Breast epithelium (tissue), 4 donors: ENCODE data around the gene CALY. TPM values are rescaled to one million over a fixed set of nuclear protein-coding genes. Genes with fewer than 3 reads are reported as not detected.

ENCODE experiments used
- DNase-seq, 2 donors: peaks; one replicate each; pipeline ENCODE4 v3.0.0-alpha.2; 2019; ENCODE audit warnings: low spot score in 2 of 2
- H3K27ac ChIP-seq, 2 donors: fragments of 200-600 bp; sonication (generic) in 1 of 2; one replicate each; pipeline ENCODE4 v1.5.1; 2016 to 2019; ENCODE audit warnings: mild to moderate bottlenecking in 1 of 2
- H3K27me3 ChIP-seq, 2 donors: fragments of 200-600 bp; sonication (generic) in 1 of 2; one replicate each; pipeline versions ENCODE4 v1.5.1 to v1.6.0; 2017 to 2019; ENCODE audit warnings: control low read depth in 1 of 2, mild to moderate bottlenecking in 1 of 2
- H3K36me3 ChIP-seq: fragments of 200-600 bp; one replicate; pipeline ENCODE4 v1.5.1; 2019
- H3K4me1 ChIP-seq, 2 donors: fragments of 200-600 bp; sonication (generic); one replicate each; pipeline ENCODE4 v1.5.1; 2016 to 2019; ENCODE audit warnings: control low read depth in 1 of 2
- H3K4me3 ChIP-seq, 3 donors: fragments of 200-600 bp; sonication (generic); 1 replicate in 2 of 3; 2 replicates in 1 of 3; pipeline ENCODE4 v1.5.1; 2016 to 2019; ENCODE audit warnings: mild to moderate bottlenecking in 3 of 3, moderate library complexity in 2 of 3
- H3K9me3 ChIP-seq, 2 donors: fragments of 200-600 bp; sonication (generic) in 1 of 2; one replicate each; pipeline ENCODE4 v1.5.1; 2016 to 2019; ENCODE audit warnings: control low read depth in 1 of 2
- POLR2A ChIP-seq: fragments of 450-650 bp; IDR thresholded peaks from one replicate; pipeline ENCODE4 v1.6.1; 2016; ENCODE audit warnings: antibody characterized with exemption, mild to moderate bottlenecking, moderate library complexity
- POLR2AphosphoS5 ChIP-seq, 3 donors: sonication (generic); formaldehyde crosslinking; IDR thresholded peaks; one replicate each; pipeline ENCODE4 v1.6.1; 2017; ENCODE audit warnings: antibody characterized with exemption in 3 of 3
- intact Hi-C: fragments of 100-400 bp; cut with DNase I; formaldehyde crosslinking; loops from one replicate; pipeline ENCODE4 v1.15.1; 2023; ENCODE audit warnings: low total_unique reads
- total RNA-seq, 3 donors: library from RNA; depleted of rRNA; stranded (reverse); fragments of >200 nt; gene quantifications; one replicate each; pipeline ENCODE4 v1.1.0, GENCODE V29; 2016
- TF ChIP-seq, protein P1 (sequence below), 3 donors: fragments of 450-650 bp; IDR thresholded peaks; one replicate each; pipeline ENCODE4 v1.5.1; 2016 to 2017; ENCODE audit warnings: antibody characterized with exemption in 3 of 3, mild to moderate bottlenecking in 3 of 3, moderate library complexity in 3 of 3

CALY gene, protein sequence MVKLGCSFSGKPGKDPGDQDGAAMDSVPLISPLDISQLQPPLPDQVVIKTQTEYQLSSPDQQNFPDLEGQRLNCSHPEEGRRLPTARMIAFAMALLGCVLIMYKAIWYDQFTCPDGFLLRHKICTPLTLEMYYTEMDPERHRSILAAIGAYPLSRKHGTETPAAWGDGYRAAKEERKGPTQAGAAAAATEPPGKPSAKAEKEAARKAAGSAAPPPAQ
- under 1 TPM in 1 of 3 donors, not detected in 2; 0.66 TPM for total RNA-seq

DNA sequence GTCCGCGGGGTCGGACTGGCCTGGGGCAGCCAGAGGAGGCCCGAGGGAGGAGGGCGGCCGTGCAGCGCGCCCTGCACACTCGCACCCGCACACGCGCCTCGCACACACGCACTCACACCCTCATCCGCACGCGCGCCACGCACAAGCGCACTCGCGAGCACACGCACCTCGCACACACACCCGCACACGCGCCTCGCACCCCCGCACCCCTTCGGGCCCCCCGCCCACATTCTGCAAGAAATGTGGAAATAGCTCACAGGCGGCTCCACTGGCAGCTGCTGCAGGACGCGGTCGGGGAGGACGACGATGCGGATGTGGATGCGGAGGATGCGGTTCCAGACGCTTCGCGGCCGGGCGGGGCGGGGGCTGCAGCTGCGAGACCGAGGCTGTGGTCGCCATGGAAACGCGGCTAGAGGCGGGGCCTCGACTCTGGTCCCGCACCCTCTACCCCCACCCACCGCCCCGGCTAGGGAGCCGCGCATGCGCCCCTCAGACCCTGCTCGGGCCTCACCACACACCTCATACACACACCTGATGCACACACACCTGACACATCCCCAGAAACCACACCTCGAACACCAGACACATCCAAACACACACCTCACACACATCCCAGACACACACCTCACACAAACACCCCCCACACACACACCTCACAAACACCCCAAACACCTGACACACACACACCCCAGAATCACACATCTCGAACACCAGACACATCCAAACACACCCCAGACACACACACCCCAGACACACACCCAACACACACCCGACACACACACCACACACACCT, at the start of gene CALY:
Gene CALY (minus strand): TSS at position 320 of the 793 bp plus-strand sequence. CDS start 7,907 bp downstream, outside the sequence.
- H3K27me3 ChIP-seq, result peaks cover 18 to 84% of the 10 kb centered on the region in 2 donors
- DNase-seq, result no peak
- no peak within 1 kb of the TSS for H3K27ac ChIP-seq
- H3K4me3 ChIP-seq, result peak within 1 kb of the TSS; percentile 24 to 66 (median 44)
- H3K9me3 ChIP-seq, result no peaks in the 10 kb centered on the region
- peaks cover 7 to 8% of the 10 kb centered on the region in 2 donors for H3K4me1 ChIP-seq
- H3K36me3 ChIP-seq, result no peaks in the 10 kb centered on the region
- TF ChIP-seq POLR2AphosphoS5 (IDR thresholded peaks at IDR 0.05) (no peak), POLR2A (no peak)
- TF ChIP-seq, protein P1, sequence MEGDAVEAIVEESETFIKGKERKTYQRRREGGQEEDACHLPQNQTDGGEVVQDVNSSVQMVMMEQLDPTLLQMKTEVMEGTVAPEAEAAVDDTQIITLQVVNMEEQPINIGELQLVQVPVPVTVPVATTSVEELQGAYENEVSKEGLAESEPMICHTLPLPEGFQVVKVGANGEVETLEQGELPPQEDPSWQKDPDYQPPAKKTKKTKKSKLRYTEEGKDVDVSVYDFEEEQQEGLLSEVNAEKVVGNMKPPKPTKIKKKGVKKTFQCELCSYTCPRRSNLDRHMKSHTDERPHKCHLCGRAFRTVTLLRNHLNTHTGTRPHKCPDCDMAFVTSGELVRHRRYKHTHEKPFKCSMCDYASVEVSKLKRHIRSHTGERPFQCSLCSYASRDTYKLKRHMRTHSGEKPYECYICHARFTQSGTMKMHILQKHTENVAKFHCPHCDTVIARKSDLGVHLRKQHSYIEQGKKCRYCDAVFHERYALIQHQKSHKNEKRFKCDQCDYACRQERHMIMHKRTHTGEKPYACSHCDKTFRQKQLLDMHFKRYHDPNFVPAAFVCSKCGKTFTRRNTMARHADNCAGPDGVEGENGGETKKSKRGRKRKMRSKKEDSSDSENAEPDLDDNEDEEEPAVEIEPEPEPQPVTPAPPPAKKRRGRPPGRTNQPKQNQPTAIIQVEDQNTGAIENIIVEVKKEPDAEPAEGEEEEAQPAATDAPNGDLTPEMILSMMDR (IDR thresholded peaks at IDR 0.05), result no peak
- intact Hi-C loops, result no loop called here

DNA sequence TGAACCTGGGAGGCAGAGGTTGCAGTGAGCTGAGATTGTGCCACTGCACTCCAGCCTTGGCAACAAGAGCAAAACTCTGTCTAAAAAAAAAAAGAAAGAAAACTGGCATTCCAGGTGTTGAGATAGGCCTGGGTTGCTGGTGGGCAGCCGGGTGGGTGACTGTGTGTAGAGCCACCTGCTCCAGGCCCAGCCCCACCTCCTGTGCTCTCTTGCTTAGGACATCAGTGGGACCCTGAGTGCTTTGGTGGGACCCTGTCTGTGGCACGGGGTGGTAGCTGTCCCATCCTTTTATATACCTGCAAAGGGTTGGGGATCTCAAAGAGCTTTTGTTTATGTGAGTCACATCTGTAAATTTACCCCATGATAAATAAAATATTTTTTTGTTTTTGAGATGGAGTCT, 48.5 kb upstream of the CALY start:
- Histone ChIP-seq H3K4me3 (no peak overlapping the region), H3K4me1 (no peaks in the 10 kb centered on the region), H3K27me3 (no peaks in the 10 kb centered on the region), H3K36me3 (no peaks in the 10 kb centered on the region), H3K27ac (no peak overlapping the region), H3K9me3 (no peaks in the 10 kb centered on the region)
- no peak for DNase-seq
- TF ChIP-seq POLR2A (no peak), POLR2AphosphoS5 (IDR thresholded peaks at IDR 0.05) (no peak)
- TF ChIP-seq, protein P1 (IDR thresholded peaks at IDR 0.05), result no peak
- intact Hi-C loops, result no loop called here

DNA sequence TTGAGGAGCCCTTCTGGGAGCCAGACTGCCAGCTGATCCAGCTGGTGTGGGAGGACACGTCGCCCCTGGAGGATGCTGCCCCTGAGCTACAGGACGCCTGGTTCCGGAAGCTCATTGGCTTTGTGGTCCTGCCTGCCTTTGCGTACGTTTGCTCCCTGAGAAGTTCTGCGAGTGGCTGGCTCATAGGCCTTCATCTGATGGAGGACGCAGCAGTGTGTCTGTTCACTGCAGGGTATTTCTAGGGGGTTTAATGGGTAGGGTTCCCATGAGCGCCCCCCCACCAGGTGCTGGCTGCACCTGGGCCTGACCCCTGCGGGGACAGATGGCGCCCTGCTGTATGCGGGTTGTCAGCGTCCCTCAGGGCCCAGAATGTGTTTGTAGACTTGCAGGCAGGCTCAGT, 47.4 kb upstream of the CALY start:
- no peaks in the 10 kb centered on the region for H3K9me3 ChIP-seq
- no peaks in the 10 kb centered on the region for H3K27me3 ChIP-seq
- H3K36me3 ChIP-seq, result no peaks in the 10 kb centered on the region
- H3K27ac ChIP-seq, result no peak overlapping the region
- no peak overlapping the region for H3K4me3 ChIP-seq
- TF ChIP-seq POLR2A (no peak), POLR2AphosphoS5 (IDR thresholded peaks at IDR 0.05) (no peak)
- TF ChIP-seq, protein P1 (IDR thresholded peaks at IDR 0.05), result no peak
- DNase-seq, result no peak
- intact Hi-C loops, result no loop called here
- H3K4me1 ChIP-seq, result no peaks in the 10 kb centered on the region

DNA sequence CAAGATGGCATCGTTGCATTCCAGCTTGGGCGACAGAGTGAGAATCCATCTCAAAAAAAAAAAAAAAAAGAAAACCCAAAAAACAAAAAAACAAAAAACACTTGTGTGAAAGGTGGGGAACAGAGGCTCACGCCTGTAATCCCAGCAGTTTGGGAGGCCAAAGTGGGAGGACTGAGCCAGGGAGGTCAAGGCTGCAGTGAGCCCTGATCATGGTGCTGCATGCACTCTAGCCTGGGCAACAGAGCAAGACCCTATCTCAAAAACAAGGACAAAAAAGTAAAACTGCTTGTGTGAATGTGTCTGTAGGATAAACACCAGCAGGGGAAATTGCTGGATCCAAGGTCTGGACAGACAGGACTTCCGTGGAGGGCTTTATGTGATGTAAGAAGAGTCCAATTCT, 46.9 kb upstream of the CALY start:
- Histone ChIP-seq H3K4me1 (no peaks in the 10 kb centered on the region), H3K27ac (no peak overlapping the region), H3K9me3 (no peaks in the 10 kb centered on the region), H3K36me3 (no peaks in the 10 kb centered on the region), H3K27me3 (no peaks in the 10 kb centered on the region), H3K4me3 (no peak overlapping the region)
- TF ChIP-seq POLR2AphosphoS5 (IDR thresholded peaks at IDR 0.05), result no peak
- TF ChIP-seq POLR2A, result no peak
- TF ChIP-seq, protein P1 (IDR thresholded peaks at IDR 0.05), result no peak
- intact Hi-C loops, result no loop called here
- no peak for DNase-seq

DNA sequence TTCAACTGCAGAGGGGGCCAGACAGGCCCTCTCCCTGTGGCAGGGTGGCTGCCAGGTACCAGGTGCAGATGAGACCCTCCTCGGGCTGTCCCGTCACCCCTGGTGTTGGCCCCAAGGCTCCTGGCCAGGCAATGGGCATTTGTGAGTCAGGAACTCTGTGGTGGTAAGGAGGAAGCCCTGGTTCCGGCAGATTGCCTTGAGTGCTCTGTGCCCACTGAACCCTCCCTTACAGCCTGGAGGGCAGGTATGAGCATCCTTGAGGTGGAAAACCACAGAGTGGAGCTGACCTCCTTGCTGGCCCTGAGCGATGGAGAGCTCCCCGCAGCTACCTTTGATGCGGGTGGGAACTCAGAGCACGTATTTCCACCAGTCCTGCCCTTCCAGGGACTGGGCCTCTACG, 44.3 kb upstream of the CALY start:
- Histone ChIP-seq H3K4me3 (no peak overlapping the region), H3K9me3 (no peaks in the 10 kb centered on the region), H3K36me3 (no peaks in the 10 kb centered on the region), H3K27ac (no peak overlapping the region), H3K4me1 (no peaks in the 10 kb centered on the region), H3K27me3 (no peaks in the 10 kb centered on the region)
- no peak for DNase-seq
- intact Hi-C loops, result no loop called here
- no peak for TF ChIP-seq POLR2A
- TF ChIP-seq, protein P1 (IDR thresholded peaks at IDR 0.05), result no peak
- TF ChIP-seq POLR2AphosphoS5 (IDR thresholded peaks at IDR 0.05), result no peak
